BLaER1 (cell line): ENCODE results near the gene TDRD3.

ENCODE experiments used
- H3K27ac ChIP-seq: shearing (Covaris generic); formaldehyde crosslinking; 2 replicates; pipeline ENCODE4 v1.8.1; 2022
- H3K27me3 ChIP-seq: shearing (Covaris generic); formaldehyde crosslinking; 2 replicates; pipeline ENCODE4 v1.8.1; 2022
- H3K36me3 ChIP-seq: shearing (Covaris generic); formaldehyde crosslinking; 2 replicates; pipeline ENCODE4 v1.8.1; 2022
- H3K4me1 ChIP-seq: shearing (Covaris generic); formaldehyde crosslinking; 2 replicates; pipeline ENCODE4 v1.8.1; 2022
- H3K4me2 ChIP-seq: shearing (Covaris generic); formaldehyde crosslinking; 2 replicates; pipeline ENCODE4 v1.8.1; 2022
- H3K4me3 ChIP-seq: shearing (Covaris generic); formaldehyde crosslinking; 2 replicates; pipeline ENCODE4 v1.8.1; 2022
- H3K9ac ChIP-seq: shearing (Covaris generic); formaldehyde crosslinking; 2 replicates; pipeline ENCODE4 v1.8.1; 2022
- H3K9me3 ChIP-seq: shearing (Covaris generic); formaldehyde crosslinking; 2 replicates; pipeline ENCODE4 v1.8.1; 2022
- H4K20me1 ChIP-seq: shearing (Covaris generic); formaldehyde crosslinking; 2 replicates; pipeline ENCODE4 v1.8.1; 2022
- Cebpa-rat ChIP-seq: shearing (Covaris generic); IDR thresholded peaks from 2 replicates; pipeline ENCODE4 v1.8.1; 2022

Gene TDRD3

GRCh38 chr13:60584976-60585375 is 188.0 kb downstream of the TDRD3 start:
- Histone ChIP-seq H4K20me1 (no peaks in the 10 kb centered on the region), H3K4me2 (no peak overlapping the region), H3K27me3 (0 out of 2 replicates have a peak, but pooled peaks cover under 1% of the 10 kb centered on the region), H3K27ac (no peak overlapping the region), H3K9ac (no peak overlapping the region), H3K9me3 (no peaks in the 10 kb centered on the region), H3K36me3 (no peaks in the 10 kb centered on the region), H3K4me3 (no peak overlapping the region), H3K4me1 (no peaks in the 10 kb centered on the region)
- TF ChIP-seq Cebpa-rat, result no peak

DNA sequence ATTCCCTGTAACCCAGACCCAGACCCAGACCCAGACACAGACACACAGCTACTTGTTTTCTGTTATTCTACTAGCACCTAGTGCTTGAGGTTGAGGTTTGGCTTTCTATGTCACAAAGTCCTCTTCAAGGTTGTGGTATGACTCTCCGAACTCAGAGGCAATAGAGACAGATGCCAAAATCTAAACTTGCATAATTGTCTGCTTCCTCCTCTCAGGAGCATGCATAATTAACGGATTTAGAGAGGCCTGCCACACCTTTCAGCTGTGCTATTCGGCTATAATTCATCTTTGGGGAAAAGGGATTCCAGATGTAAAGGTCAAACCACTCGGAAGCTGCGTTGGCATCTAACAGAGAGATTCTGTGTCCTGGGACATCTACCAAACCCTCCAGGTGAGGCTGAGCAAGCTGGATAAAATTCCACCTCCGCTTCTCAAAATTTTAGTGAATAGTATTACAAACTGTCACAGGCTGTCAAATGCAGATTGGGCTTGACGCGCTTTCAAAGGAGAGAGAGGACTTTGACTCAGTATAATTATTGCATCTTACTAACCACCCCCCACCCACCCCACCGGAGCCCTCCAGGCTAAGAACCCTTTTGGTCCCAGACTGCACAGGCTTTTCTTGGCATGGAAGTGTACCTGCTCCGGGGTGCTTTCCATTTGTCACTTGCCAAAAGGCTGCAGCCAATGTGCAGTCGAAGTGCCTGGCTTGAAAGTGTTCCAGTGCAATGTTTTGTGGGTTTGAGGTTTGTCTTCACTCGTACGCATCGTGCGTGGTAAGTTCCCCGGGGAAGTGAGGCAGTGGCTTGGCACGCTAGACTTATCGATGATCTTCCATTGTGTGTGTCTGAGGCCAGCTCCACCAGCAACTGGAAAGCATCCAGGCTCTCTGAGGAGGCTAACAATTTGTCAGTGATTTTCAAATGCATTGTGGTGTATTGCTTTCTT is 194.1 kb downstream of the TDRD3 start:
- Histone ChIP-seq H3K9me3 (no peaks in the 10 kb centered on the region), H3K27me3 (peaks cover 12% of the 10 kb centered on the region), H3K36me3 (no peaks in the 10 kb centered on the region), H3K4me3 (no peak overlapping the region), H3K9ac (no peak overlapping the region), H4K20me1 (no peaks in the 10 kb centered on the region), H3K4me1 (peaks cover 4% of the 10 kb centered on the region; the same call in 1 of the 2 replicates), H3K27ac (no peak overlapping the region), H3K4me2 (0 out of 2 replicates have a peak overlapping the region, but pooled peaks have one; percentile 9)
- no peak for TF ChIP-seq Cebpa-rat

- Histone ChIP-seq H3K27me3 (no peaks in the 10 kb centered on the region), H3K4me3 (no peak overlapping the region), H3K9ac (no peak overlapping the region), H3K4me1 (no peaks in the 10 kb centered on the region), H3K36me3 (no peaks in the 10 kb centered on the region), H3K4me2 (no peak overlapping the region), H3K9me3 (no peaks in the 10 kb centered on the region), H4K20me1 (no peaks in the 10 kb centered on the region), H3K27ac (no peak overlapping the region)
- no peak for TF ChIP-seq Cebpa-rat
These were observed 206.0 kb downstream of the TDRD3 start for GRCh38 chr13:60603049-60603448.

DNA sequence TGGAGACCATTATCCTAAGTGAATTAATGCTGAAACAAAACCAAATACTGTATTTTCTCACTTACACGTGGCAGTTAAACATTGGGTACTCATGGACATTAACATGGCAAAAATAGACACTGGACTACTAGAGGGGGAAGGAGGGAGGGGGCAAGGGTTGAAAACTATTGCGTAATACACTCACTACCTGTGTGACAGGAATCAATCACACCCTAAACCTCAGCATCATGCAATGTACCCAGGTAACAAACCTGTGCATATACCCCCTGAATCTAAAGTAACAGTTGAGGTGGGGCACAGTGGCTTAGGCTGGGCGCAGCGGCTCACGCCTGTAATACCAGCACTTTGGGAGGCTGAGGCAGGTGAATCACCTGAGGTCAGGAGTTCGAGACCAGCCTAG is 207.0 kb downstream of the TDRD3 start:
- Histone ChIP-seq H3K36me3 (no peaks in the 10 kb centered on the region), H3K27ac (no peak overlapping the region), H3K4me1 (no peaks in the 10 kb centered on the region), H3K4me2 (no peak overlapping the region), H3K9ac (no peak overlapping the region), H4K20me1 (no peaks in the 10 kb centered on the region), H3K4me3 (no peak overlapping the region), H3K9me3 (no peaks in the 10 kb centered on the region), H3K27me3 (no peaks in the 10 kb centered on the region)
- TF ChIP-seq Cebpa-rat, result peak; percentile 87

- H3K4me3 ChIP-seq, result no peak overlapping the region
- no peaks in the 10 kb centered on the region for H3K27me3 ChIP-seq
- no peak for TF ChIP-seq Cebpa-rat
- H3K4me2 ChIP-seq, result no peak overlapping the region
- H3K9me3 ChIP-seq, result no peaks in the 10 kb centered on the region
- H4K20me1 ChIP-seq, result no peaks in the 10 kb centered on the region
- H3K9ac ChIP-seq, result no peak overlapping the region
- H3K4me1 ChIP-seq, result no peaks in the 10 kb centered on the region
- H3K36me3 ChIP-seq, result no peaks in the 10 kb centered on the region
- no peak overlapping the region for H3K27ac ChIP-seq
These were observed 211.9 kb downstream of the TDRD3 start for GRCh38 chr13:60608954-60609353.

DNA sequence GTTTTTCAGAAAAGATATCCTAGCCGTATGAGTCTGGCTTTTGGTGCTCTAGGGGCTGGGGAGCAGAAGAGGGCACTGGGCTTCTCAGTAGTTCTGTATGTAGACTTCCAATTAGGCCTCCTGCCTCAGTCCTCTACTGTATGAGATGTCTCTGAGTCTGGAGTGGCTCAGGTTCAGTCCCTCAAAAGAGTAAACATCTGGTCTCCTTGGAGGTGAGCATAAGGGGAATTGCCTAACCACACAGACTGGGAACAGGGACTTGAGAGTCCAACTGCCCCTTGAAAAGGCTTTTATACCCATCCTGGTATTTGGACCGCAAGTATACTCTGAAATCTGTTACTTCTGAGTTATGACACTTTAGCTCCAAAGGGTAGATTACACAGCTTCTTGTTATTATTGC is 214.5 kb downstream of the TDRD3 start:
- Histone ChIP-seq H3K9ac (no peak overlapping the region), H3K4me3 (no peak overlapping the region), H4K20me1 (no peaks in the 10 kb centered on the region), H3K36me3 (no peaks in the 10 kb centered on the region), H3K4me1 (no peaks in the 10 kb centered on the region), H3K27me3 (no peaks in the 10 kb centered on the region), H3K4me2 (no peak overlapping the region), H3K9me3 (no peaks in the 10 kb centered on the region), H3K27ac (no peak overlapping the region)
- no peak for TF ChIP-seq Cebpa-rat

DNA sequence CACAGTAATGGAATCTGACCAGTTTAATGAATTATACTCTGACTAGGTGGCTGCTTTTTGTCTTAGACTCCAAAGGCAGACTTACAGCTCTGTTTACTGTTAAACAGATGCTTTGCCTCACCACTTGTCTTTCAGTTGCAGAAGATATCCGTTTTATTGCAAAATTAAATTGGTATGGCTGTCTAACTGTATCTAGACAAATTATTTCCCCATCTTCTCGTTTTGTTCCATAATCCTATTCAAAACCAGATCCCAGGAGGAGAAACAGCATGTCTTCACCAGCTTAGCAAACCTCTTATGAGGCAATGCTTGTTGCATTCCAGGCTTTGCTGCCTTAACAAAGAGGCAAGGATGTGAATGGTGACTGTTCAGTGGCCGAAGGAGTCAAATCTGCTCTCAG is 215.6 kb downstream of the TDRD3 start:
- Histone ChIP-seq H3K27me3 (no peaks in the 10 kb centered on the region), H3K27ac (no peak overlapping the region), H3K9me3 (no peaks in the 10 kb centered on the region), H3K36me3 (no peaks in the 10 kb centered on the region), H3K4me2 (no peak overlapping the region), H3K9ac (no peak overlapping the region), H3K4me3 (no peak overlapping the region), H4K20me1 (no peaks in the 10 kb centered on the region), H3K4me1 (no peaks in the 10 kb centered on the region)
- no peak for TF ChIP-seq Cebpa-rat

DNA sequence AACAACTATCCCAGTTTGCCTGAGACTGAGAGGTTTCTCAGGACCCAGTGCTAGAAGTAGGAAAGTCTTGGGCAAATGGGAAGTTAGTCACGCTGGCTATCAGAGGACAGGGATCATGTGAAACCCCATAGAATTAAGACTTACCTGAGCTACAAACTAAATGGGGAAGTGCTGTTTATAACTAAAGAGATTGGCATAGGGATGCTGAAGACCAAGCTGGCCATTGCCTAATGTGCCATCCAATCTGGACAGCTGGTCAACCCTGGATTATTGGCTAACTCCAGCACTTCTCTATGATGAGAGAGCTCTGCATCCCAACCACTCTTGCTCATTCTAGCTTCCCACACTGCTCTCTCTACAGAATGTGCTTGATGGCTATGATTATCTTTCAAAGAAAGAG is 216.1 kb downstream of the TDRD3 start:
- no peaks in the 10 kb centered on the region for H3K27me3 ChIP-seq
- H3K36me3 ChIP-seq, result no peaks in the 10 kb centered on the region
- H3K4me2 ChIP-seq, result no peak overlapping the region
- H4K20me1 ChIP-seq, result no peaks in the 10 kb centered on the region
- no peak for TF ChIP-seq Cebpa-rat
- no peaks in the 10 kb centered on the region for H3K4me1 ChIP-seq
- no peak overlapping the region for H3K27ac ChIP-seq
- H3K9ac ChIP-seq, result no peak overlapping the region
- H3K4me3 ChIP-seq, result no peak overlapping the region
- H3K9me3 ChIP-seq, result no peaks in the 10 kb centered on the region

- H3K4me3 ChIP-seq, result no peak overlapping the region
- H4K20me1 ChIP-seq, result no peaks in the 10 kb centered on the region
- no peak overlapping the region for H3K4me2 ChIP-seq
- no peaks in the 10 kb centered on the region for H3K27me3 ChIP-seq
- no peak overlapping the region for H3K27ac ChIP-seq
- H3K36me3 ChIP-seq, result no peaks in the 10 kb centered on the region
- no peak overlapping the region for H3K9ac ChIP-seq
- no peaks in the 10 kb centered on the region for H3K9me3 ChIP-seq
- no peak for TF ChIP-seq Cebpa-rat
- no peaks in the 10 kb centered on the region for H3K4me1 ChIP-seq
These were observed 221.1 kb downstream of the TDRD3 start for GRCh38 chr13:60617991-60618733.

DNA sequence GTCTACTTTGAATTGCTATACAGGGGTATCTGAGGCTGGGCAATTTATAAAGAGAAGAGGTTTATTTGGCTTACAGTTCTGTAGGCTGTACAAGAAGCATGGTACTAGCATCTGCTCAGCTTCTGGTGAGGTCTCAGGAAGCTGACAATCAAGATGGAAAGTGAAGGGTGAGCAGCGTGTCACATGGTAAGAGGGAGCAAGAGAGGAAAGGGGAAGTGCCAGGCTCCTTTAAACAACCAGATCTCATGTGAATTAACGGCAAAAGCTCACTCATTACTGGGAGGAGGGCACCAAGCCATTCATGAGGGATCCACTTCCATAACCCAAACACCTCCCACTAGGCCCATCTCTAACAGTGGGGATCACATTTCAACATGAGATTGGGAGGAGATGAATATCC is 222.4 kb downstream of the TDRD3 start:
- no peak overlapping the region for H3K4me3 ChIP-seq
- no peaks in the 10 kb centered on the region for H3K27me3 ChIP-seq
- no peak overlapping the region for H3K4me2 ChIP-seq
- no peak overlapping the region for H3K9ac ChIP-seq
- no peaks in the 10 kb centered on the region for H3K36me3 ChIP-seq
- H3K27ac ChIP-seq, result no peak overlapping the region
- no peaks in the 10 kb centered on the region for H4K20me1 ChIP-seq
- no peaks in the 10 kb centered on the region for H3K9me3 ChIP-seq
- no peak for TF ChIP-seq Cebpa-rat
- H3K4me1 ChIP-seq, result no peaks in the 10 kb centered on the region
